Neuron (in vitro differentiated cells): ENCODE measurements around the gene OSBP2.
"Not testable (repeated sequence)": the region's sequence is repeated elsewhere in the genome, so short reads cannot be mapped to it uniquely, and the experiment has no call there.

Experiments used
- H2AFZ ChIP-seq: one replicate; pipeline ENCODE4 v1.6.1; 2013; ENCODE audit warnings: low read depth, mild to moderate bottlenecking, inconsistent platforms, low read length, moderate library complexity
- H3K27me3 ChIP-seq: one replicate; pipeline ENCODE4 v1.6.1; 2013; ENCODE audit warnings: low read length; ENCODE audit not compliant: insufficient read depth
- H3K36me3 ChIP-seq: one replicate; pipeline ENCODE4 v1.6.1; 2013; ENCODE audit warnings: low read length; ENCODE audit not compliant: insufficient read depth
- H3K4me1 ChIP-seq: one replicate; pipeline ENCODE4 v1.6.1; 2013; ENCODE audit warnings: low read length; ENCODE audit not compliant: insufficient read depth
- H3K4me3 ChIP-seq: 2 replicates; pipeline ENCODE4 v1.5.1; 2013; ENCODE audit warnings: mild to moderate bottlenecking, low read length, moderate library complexity
- H3K9me3 ChIP-seq: one replicate; pipeline ENCODE4 v1.6.1; 2013; ENCODE audit warnings: low read length

The OSBP2 gene

DNA sequence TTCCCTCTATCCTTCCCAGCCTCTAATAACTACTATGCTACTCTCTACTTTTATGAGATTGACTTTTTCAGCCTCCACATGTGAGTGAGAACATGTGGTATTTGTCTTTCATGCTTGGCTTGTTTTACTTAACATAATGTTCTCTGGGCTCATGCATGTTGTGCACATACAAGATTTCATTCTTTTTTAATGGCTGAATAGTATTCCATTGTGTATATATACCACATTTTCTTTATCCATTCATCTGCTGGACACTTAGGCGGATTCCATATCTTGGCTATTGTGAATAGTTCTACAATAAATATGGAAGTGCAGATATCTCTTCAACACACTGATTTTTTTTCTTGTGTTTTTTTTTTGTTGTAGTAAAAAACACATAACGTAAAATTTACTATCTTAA, 19.4 kb downstream of the OSBP2 start:
- H3K27me3 ChIP-seq: no peaks in the 10 kb centered on the region
- no peak overlapping the region for H2AFZ ChIP-seq
- H3K9me3 ChIP-seq: no peaks in the 10 kb centered on the region
- no peaks in the 10 kb centered on the region for H3K36me3 ChIP-seq
- no peak overlapping the region for H3K4me3 ChIP-seq
- no peaks in the 10 kb centered on the region for H3K4me1 ChIP-seq

DNA sequence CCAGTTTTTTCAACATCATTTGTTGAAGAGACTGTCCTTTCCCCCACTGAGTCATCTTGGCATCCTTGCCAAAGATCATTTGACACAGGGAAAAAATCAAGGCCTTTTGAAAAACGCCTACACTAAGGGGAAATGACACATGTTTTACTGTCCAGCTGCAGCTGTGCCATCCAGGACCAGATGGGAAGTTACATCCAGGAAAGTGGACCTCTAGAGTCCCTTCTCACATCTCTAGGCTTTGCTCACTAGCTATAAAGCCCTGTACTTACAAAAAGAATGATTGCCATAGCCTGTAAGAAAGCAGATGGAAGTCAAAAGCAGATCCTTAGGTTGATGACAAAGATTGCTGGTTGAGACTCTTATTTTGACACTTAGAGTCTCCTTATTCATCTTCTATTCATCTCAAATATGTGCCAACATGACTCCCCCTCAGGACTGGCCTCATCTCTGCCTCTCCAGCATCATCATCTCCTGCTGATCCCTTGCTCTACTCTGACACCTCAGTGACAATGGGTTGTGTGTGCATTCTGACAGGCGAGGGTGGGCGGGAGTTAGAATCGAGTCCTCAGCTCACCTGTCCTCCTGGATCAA, 22.8 kb downstream of the OSBP2 start:
- Histone ChIP-seq H3K36me3 (no peaks in the 10 kb centered on the region), H3K4me3 (no peak overlapping the region), H3K4me1 (no peaks in the 10 kb centered on the region), H3K27me3 (no peaks in the 10 kb centered on the region), H2AFZ (no peak overlapping the region), H3K9me3 (no peaks in the 10 kb centered on the region)

DNA sequence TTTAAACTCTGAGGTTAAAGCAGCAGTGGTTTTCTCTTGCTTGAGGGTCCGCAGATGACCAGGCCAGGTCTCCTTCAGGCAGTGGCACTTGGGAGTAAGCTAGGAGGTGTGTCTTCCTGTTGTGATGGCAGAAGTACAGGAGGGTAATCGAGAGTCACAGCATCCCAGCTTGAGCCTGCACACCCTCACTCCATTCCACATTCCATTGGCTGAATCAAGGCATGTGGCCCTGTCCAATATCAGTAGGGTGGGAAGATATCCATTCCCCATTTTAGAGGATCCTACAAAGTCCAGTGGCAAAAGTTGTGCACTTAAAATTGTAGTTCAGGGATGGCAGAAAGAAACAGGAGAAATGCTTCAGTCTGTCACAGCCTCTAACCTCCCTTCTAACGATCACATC, 23.3 kb downstream of the OSBP2 start:
- Histone ChIP-seq H3K4me1 (no peaks in the 10 kb centered on the region), H3K36me3 (no peaks in the 10 kb centered on the region), H3K9me3 (no peaks in the 10 kb centered on the region), H2AFZ (no peak overlapping the region), H3K27me3 (no peaks in the 10 kb centered on the region), H3K4me3 (no peak overlapping the region)

DNA sequence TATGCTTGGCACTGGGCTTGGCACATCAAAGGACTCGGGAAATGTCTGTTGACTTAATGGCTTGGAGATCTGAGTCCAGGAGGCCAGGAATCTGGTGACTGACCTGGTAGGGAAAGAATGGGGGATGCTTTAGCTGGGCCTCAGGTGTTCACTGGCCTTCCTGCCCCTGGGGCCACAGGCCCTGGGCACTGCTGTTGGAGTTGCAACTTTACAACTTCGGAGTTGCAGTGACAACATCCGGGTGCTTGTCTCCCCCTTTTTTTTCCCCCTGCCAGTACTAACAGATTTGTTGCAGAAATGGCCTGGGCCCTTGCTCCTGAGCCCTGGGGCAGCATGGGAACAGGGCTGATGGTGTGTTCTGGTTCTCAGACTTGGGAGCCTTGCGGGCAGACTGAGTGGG, 23.8 kb downstream of the OSBP2 start:
- no peak overlapping the region for H3K4me3 ChIP-seq
- H3K36me3 ChIP-seq: no peaks in the 10 kb centered on the region
- H3K4me1 ChIP-seq: no peaks in the 10 kb centered on the region
- H3K27me3 ChIP-seq: no peaks in the 10 kb centered on the region
- no peak overlapping the region for H2AFZ ChIP-seq
- no peaks in the 10 kb centered on the region for H3K9me3 ChIP-seq

DNA sequence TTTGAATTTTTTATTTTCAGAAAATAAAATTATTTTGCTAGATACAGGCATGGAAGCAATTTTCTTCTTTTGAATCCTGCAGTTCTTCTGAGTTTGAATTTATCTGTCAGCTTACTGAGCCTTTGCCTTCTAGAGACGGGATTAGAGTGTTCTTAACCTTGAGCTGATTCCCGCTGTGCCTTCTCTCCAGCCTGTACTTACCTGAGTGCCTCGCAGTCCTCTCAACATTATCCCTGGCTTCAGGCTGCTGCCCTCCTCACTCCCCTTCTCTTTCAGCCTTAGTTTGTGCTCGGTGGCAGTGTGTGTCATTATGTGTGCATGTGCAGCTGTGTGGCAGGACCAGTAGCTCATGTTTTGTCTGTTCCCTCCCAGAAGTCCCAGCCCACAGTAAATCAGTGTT, 24.3 kb downstream of the OSBP2 start:
- no peaks in the 10 kb centered on the region for H3K36me3 ChIP-seq
- H3K9me3 ChIP-seq: no peaks in the 10 kb centered on the region
- H2AFZ ChIP-seq: no peak overlapping the region
- H3K4me3 ChIP-seq: no peak overlapping the region
- no peaks in the 10 kb centered on the region for H3K27me3 ChIP-seq
- H3K4me1 ChIP-seq: no peaks in the 10 kb centered on the region

DNA sequence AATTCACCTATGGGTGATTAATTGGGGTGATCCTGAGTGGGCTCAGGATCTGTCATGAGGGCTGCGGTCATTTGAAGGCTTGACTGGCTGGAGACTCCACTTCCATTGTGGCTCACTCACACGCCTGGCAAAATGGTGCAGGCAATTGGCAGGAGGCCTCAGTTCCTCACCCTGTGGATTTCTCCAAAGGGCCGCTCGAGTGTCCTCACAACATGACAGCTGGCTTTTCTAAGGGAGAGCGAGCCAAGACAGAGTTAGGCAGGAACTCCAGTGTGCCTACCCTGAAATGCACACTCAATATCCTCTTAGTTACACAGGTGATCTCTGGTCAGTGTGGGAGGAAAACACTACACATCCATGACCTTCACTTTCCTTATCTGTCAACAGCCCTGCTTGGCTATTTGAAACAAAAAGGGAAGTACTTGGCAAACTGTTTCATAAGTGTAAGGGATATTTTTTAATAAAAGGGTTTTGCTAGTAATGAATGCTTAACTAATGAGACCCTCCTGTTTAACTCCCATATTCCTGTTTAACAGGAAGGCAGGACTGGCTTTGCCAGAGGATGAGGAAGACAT, 25.7 kb downstream of the OSBP2 start:
- no peak overlapping the region for H2AFZ ChIP-seq
- H3K36me3 ChIP-seq: no peaks in the 10 kb centered on the region
- no peaks in the 10 kb centered on the region for H3K4me1 ChIP-seq
- no peaks in the 10 kb centered on the region for H3K27me3 ChIP-seq
- no peaks in the 10 kb centered on the region for H3K9me3 ChIP-seq
- H3K4me3 ChIP-seq: no peak overlapping the region

DNA sequence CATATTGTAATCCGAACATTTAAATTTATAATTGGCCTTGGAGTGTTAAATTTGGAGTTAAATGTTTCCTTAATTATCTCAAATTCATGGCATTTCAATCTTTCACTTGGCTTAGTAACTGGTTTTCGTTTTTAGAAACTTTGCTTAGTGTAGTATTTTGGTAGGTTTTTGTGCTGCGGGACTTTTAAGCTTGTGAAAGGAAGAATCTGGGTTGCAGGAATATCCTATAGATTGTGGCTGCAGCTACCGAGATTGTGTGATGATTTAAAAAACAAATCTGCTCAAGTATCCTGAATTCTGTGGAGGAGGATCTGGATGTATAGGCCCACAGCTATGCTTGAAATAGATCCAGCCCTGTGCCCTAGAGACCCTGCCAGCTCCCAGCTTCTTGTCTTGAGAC, 27.1 kb downstream of the OSBP2 start:
- Histone ChIP-seq H3K36me3 (no peaks in the 10 kb centered on the region), H3K27me3 (no peaks in the 10 kb centered on the region), H3K4me3 (no peak overlapping the region), H2AFZ (no peak overlapping the region), H3K9me3 (no peaks in the 10 kb centered on the region), H3K4me1 (no peaks in the 10 kb centered on the region)

DNA sequence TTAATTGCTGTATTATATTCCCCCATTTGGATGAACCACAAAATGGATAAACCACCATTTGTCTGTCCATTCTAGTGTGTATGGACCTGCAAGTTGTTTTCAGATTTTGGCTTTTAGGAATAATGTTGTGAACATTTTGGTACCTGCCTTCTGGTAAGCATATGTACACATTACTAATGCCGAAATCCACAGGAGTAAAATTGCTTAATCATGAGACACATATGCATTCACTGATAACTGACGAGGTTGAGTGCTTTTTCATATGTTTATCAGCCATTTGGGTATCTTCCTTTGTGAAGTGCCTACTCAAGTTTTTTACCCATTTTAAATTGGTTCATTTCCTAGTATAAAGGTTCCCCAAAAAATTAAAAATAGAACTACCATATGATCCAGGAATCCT, 34.2 kb downstream of the OSBP2 start:
- Histone ChIP-seq H3K9me3 (no peaks in the 10 kb centered on the region), H3K36me3 (no peaks in the 10 kb centered on the region), H3K4me1 (no peaks in the 10 kb centered on the region), H2AFZ (no peak overlapping the region), H3K4me3 (no peak overlapping the region), H3K27me3 (no peaks in the 10 kb centered on the region)

DNA sequence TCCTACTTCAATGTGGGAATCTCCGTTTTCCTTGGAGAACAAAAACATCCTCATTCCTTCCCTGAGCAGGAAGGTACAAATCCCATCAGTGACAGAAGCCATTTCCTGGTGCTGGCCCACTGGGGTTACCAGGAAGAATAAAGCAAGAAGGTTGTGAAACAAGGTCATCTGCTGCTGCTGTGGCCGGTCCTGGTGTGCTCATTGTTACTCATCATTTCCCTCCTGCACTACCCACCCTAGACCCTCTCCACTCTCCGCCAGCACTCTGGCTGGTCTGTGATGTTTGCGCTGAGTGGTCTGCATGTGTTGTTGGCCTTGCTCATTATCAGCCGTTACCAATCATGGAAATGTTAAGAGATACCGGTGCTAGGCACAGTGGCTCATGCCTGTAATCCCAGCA, 37.0 kb downstream of the OSBP2 start:
- Histone ChIP-seq H3K27me3 (no peaks in the 10 kb centered on the region), H3K4me3 (no peak overlapping the region), H3K4me1 (no peaks in the 10 kb centered on the region), H2AFZ (no peak overlapping the region), H3K36me3 (no peaks in the 10 kb centered on the region), H3K9me3 (no peaks in the 10 kb centered on the region)

DNA sequence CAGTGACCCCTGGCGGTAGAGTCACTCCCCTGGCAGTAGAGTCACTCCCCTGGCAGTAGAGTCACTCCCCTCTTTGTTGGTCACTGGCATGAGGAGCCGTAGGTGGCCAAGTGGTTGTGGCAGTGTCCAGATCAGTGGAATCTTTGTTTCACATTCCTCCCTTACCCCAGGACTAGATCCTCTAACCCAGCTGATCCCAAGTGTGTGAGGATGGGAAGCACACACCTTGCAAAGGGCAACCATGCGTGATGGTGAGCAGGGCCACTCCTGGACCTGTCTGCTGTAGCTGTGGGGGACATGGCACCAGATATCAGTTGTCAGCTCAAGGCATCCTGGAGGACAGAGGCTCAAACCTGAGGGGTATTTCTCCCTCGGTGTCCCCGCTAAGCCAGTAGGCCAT, 37.8 kb downstream of the OSBP2 start:
- Histone ChIP-seq H2AFZ (no peak overlapping the region), H3K9me3 (no peaks in the 10 kb centered on the region), H3K36me3 (no peaks in the 10 kb centered on the region), H3K27me3 (no peaks in the 10 kb centered on the region), H3K4me3 (no peak overlapping the region), H3K4me1 (no peaks in the 10 kb centered on the region)

DNA sequence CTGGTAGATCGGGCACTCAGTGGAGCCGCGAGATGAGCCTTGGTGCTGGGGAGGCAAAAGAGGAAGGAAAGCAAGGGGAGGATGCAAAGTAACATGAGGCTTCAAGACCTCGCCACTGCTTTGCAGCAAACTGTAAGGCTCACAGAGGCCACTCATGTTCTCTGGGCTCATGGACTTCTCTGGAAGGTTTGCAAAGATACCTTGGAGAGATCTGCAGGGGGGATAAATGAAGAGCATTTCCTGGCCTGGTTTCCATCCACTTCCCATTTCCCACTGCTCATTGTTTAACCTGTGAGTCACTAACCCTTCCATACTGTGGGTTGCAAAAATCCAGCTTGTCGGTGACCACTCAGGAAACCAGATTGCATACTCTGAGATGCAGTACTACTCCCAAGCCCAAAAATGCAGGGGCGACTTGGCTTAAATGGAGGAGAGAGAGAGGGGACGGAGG, 38.5 kb downstream of the OSBP2 start:
- Histone ChIP-seq H3K9me3 (no peaks in the 10 kb centered on the region), H3K27me3 (no peaks in the 10 kb centered on the region)

DNA sequence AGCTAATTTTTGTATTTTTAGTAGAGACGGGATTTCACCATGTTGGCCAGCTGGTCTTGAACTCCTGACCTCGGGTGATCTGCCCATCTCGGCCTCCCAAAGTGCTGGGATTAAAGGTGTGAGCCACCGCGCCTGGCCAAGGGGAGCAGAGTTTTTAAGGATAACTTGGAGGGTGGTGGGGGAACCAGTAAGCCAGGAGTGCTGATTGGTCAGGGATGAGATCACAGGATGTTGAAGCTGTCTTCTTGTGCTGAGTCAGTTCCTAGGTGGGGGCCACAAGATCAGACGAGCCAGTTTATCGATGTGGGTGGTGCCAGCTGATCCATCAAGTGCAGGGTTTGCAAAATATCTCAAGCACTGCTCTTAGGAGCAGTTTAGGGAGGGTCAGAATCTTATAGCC, 45.3 kb downstream of the OSBP2 start:
- H3K36me3 ChIP-seq, H3K4me3 ChIP-seq, H3K27me3 ChIP-seq, H3K4me1 ChIP-seq, H3K9me3 ChIP-seq, H2AFZ ChIP-seq: not testable (repeated sequence)

More for the DNA sequence above, 38.5 kb downstream of the OSBP2 start:
- Histone ChIP-seq H3K4me1 (no peaks in the 10 kb centered on the region), H3K4me3 (no peak overlapping the region), H2AFZ (no peak overlapping the region), H3K36me3 (no peaks in the 10 kb centered on the region)

DNA sequence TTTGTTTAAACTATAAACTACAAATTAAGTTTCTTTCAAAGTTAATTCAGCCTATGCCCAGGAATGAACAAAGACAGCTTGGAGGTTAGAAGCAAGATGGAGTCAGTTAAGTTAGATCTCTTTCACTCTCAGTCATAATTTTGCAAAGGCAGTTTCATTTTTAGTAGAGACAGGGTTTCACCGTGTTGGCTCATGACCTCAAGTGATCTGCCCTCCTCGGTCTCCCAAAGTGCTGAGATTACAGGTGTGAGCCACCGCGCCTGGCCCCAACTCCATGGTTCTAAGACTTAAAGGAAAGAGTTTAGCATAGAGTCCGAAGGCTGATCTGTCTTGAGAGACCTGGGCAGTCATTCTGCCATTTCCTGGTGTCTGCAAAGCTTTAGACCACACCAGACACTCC, 45.8 kb downstream of the OSBP2 start:
- not testable (repeated sequence) for H3K4me3 ChIP-seq, H3K4me1 ChIP-seq, H3K9me3 ChIP-seq

More for the DNA sequence above, 45.8 kb downstream of the OSBP2 start:
- not testable (repeated sequence) for H3K27me3 ChIP-seq, H2AFZ ChIP-seq, H3K36me3 ChIP-seq
